Peyer's patch (tissue), 4 donors: ENCODE measurements around the gene CD44.

Experiments
- CTCF ChIP-seq, 6 experiments: fragments of 450-650 bp in 4 of 6; fragments of 200-600 bp in 2 of 6; sonication (generic) in 1 of 6; IDR thresholded peaks; one replicate each; pipeline ENCODE4 v1.5.1; 2017 to 2019; ENCODE audit warnings: antibody characterized with exemption in 6 of 6, mild to moderate bottlenecking in 3 of 6, moderate library complexity in 1 of 6
- POLR2A ChIP-seq, 2 donors: fragments of 450-650 bp; IDR thresholded peaks; one replicate each; pipeline ENCODE4 v1.5.1; 2017; ENCODE audit warnings: antibody characterized with exemption in 2 of 2, mild to moderate bottlenecking in 2 of 2, moderate library complexity in 2 of 2

GRCh38 chr11:35247428-35247827 lies 108.5 kb downstream of the CD44 start:
- TF ChIP-seq CTCF (IDR thresholded peaks at IDR 0.05), result no peak
- no peak for TF ChIP-seq POLR2A (IDR thresholded peaks at IDR 0.05)
